ENCODE results near the gene OSBPL8. TPM values are rescaled to one million over a fixed set of nuclear protein-coding genes. Genes with fewer than 3 reads are reported as not detected.

The OSBPL8 gene
- total and polyA plus RNA-seq, 10 of the 15 experiments (the other 5 are each of a cell fraction or from before 2014, with no cell fraction given): 10.4 to 58.0 (median 32.0) TPM

DNA sequence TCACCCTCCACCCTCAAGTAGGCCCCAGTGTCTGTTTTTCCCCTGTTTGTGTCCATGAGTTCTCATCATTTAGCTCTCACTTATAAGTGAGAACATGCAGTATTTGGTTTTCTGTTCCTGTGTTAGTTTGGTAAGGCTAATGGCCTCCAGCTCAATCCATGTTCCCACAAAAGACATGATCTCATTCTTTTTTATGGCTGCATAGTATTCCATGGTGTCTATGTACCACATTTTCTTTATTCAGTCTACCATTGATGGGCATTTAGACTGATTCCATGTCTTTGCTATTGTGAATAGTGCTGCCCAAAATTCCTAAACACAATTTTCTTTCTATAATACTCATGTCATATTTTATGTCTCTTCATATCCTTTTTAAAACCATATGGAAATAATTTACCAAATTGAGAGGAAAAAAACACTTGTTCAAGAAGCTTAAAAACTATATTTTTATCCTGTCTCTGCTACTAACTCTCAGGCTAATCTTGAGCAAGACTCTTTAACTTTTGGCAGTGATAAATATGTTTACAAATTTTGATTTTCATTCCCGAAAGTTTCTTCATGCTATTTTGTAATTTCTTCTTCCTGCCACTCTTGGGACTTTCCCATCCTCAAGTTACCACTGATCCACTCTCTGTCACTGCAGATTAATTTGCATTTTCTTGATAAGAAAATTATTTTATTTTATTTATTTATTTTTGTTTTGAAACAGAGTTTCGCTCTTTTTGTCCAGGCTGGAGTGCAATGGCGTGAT is 28.0 kb upstream of the OSBPL8 start:
- CTCF ChIA-PET: interaction anchor here (0.6 to 3.7 kb wide), 24 partner anchors 9 to 1102 kb away, joined by 3 to 20 read pairs (median 4); partner anchors contain the start of gene KRR1
- Histone ChIP-seq H3K4me3 (no peak overlapping the region), H3K9me3 (replicated peaks; ENCODE audit: control insufficient read depth, insufficient read depth, low read length) (no peaks in the 10 kb centered on the region), H4K20me1 (ENCODE audit: control insufficient read depth, insufficient read depth) (no peaks in the 10 kb centered on the region), H3K9ac (ENCODE audit: control insufficient read depth, insufficient read depth, low read length) (no peak overlapping the region), H3K4me2 (ENCODE audit: control insufficient read depth, insufficient read depth) (no peak overlapping the region), H3K79me2 (ENCODE audit: control insufficient read depth, insufficient read depth, low read length) (no peaks in the 10 kb centered on the region), H2AFZ (ENCODE audit: control insufficient read depth, low read depth, low read length) (no peak overlapping the region), H3K27ac (ENCODE audit: control insufficient read depth, insufficient read depth) (no peak overlapping the region), H3K36me3 (ENCODE audit: control insufficient read depth in 2 of 2, insufficient read depth in 2 of 2, low read length in 1 of 2) (no peaks in the 10 kb centered on the region), H3K4me1 (ENCODE audit: control insufficient read depth, insufficient read depth, low read length) (no peaks in the 10 kb centered on the region), H3K27me3 (replicated peaks in 1 of 2; ENCODE audit: control insufficient read depth in 2 of 2, insufficient read depth in 2 of 2, low read length in 1 of 2) (no peaks in the 10 kb centered on the region)
- WGBS (ENCODE audit: insufficient coverage, insufficient replicate concordance, low lambda C conversion rate, missing lambda C conversion rate): 78% methylated on average over 3 of the region's 3 CpGs
- FAIRE-seq: no peak
- TF ChIP-seq CREM (IDR thresholded peaks at IDR 0.05; ENCODE audit: low read depth) (no peak), MXI1 (IDR thresholded peaks at IDR 0.05; ENCODE audit: low read depth, low read length) (no peak), JUND (IDR thresholded peaks at IDR 0.05; ENCODE audit: low read depth, low read length) (no peak), ETV6 (conservative IDR thresholded peaks at IDR 0.05 in 1 of 2, IDR thresholded peaks at IDR 0.05 in 1 of 2; ENCODE audit: borderline replicate concordance in 1 of 2, low read depth in 1 of 2) (no peak), BHLHE40 (IDR thresholded peaks at IDR 0.05; ENCODE audit: borderline replicate concordance in 1 of 2, low read depth in 2 of 2, low read length in 1 of 2) (no peak), CREB1 (IDR thresholded peaks at IDR 0.05; ENCODE audit: low read depth) (no peak), CBX5 (IDR thresholded peaks at IDR 0.05; ENCODE audit: low read depth) (no peak), BMI1 (IDR thresholded peaks at IDR 0.05; ENCODE audit: borderline replicate concordance) (no peak), ASH2L (IDR thresholded peaks at IDR 0.05; ENCODE audit: borderline replicate concordance, low read depth) (no peak), GATAD2B (conservative IDR thresholded peaks at IDR 0.05; ENCODE audit: low read depth) (no peak), TCF12 (IDR thresholded peaks at IDR 0.05; ENCODE audit: low read depth, low read length) (no peak), RUNX3 (IDR thresholded peaks at IDR 0.05; ENCODE audit: low read length) (no peak), FOXM1 (IDR thresholded peaks at IDR 0.05; ENCODE audit: low read depth, low read length) (no peak), TCF7 (IDR thresholded peaks at IDR 0.05; ENCODE audit: borderline replicate concordance) (no peak), POLR2AphosphoS5 (IDR thresholded peaks at IDR 0.05; ENCODE audit: low read length) (no peak), IRF4 (IDR thresholded peaks at IDR 0.05; ENCODE audit: low read depth, low read length) (no peak), GABPA (IDR thresholded peaks at IDR 0.05; ENCODE audit: low read depth) (no peak), PML (IDR thresholded peaks at IDR 0.05; ENCODE audit: low read length) (no peak)
- RAD21 ChIA-PET (ENCODE audit: unreplicated experiment): interaction anchor here (1.3 to 1.8 kb wide), 6 partner anchors 12 to 1060 kb away, joined by 3 to 13 read pairs (median 6); partner anchors contain the start of gene BBS10
- ATAC-seq: no peak
- BruUV-seq (replicated peaks): no TSS peak
- in situ Hi-C loops (cut with MboI) (no loop called here), intact Hi-C loops (cut with micrococcal nuclease; ENCODE audit: unreplicated experiment) (loop anchor here (2.0 to 10.0 kb wide), 4 partner anchors 129 to 1063 kb away; partner anchors contain the start of gene NAP1L1)
- no peak for DNase-seq (ENCODE audit: low read depth, low spot score)
- SMC1A ChIA-PET (ENCODE audit: uncharacterized antibody, unreplicated experiment): interaction anchor here (0.5 to 2.6 kb wide), 16 partner anchors 11 to 1078 kb away, joined by 3 to 12 read pairs (median 4); no protein-coding TSS in a partner anchor
- POLR2A ChIA-PET: interaction anchor here (0.6 to 1.2 kb wide), 3 partner anchors 25 to 366 kb away, joined by 3 to 7 read pairs (median 4); no protein-coding TSS in a partner anchor

Data from GM12878 (cell line).